Tibial nerve (tissue), 4 donors: ENCODE data around the gene SURF4. TPM values are rescaled to one million over a fixed set of nuclear protein-coding genes. Genes with fewer than 3 reads are reported as not detected.

Experiments
- DNase-seq, 2 donors: peaks; one replicate each; pipeline ENCODE4 v3.0.0-alpha.2; 2019; ENCODE audit warnings: low spot score in 2 of 2
- H3K27ac ChIP-seq, 4 donors: fragments of 200-600 bp; sonication (generic) in 3 of 4; one replicate each; pipeline ENCODE4 v1.5.1; 2017 to 2019; ENCODE audit warnings: mild to moderate bottlenecking in 1 of 4
- H3K27me3 ChIP-seq, 2 donors: fragments of 200-600 bp; sonication (generic) in 1 of 2; one replicate each; pipeline versions ENCODE4 v1.5.1 to v1.6.0; 2017 to 2019
- H3K36me3 ChIP-seq, 3 donors: fragments of 200-600 bp; sonication (generic); one replicate each; pipeline ENCODE4 v1.5.1; 2018 to 2019
- H3K4me1 ChIP-seq, 4 donors: fragments of 200-600 bp; sonication (generic) in 3 of 4; one replicate each; pipeline ENCODE4 v1.5.1; 2017 to 2019
- H3K4me3 ChIP-seq, 4 donors: fragments of 200-600 bp; sonication (generic) in 3 of 4; one replicate each; pipeline ENCODE4 v1.5.1; 2017 to 2019; ENCODE audit warnings: mild to moderate bottlenecking in 1 of 4, moderate library complexity in 1 of 4
- H3K9me3 ChIP-seq, 4 donors: fragments of 200-600 bp; sonication (generic) in 3 of 4; one replicate each; pipeline ENCODE4 v1.5.1; 2017 to 2019
- CTCF ChIP-seq, 5 experiments: fragments of 200-600 bp in 3 of 5; fragments of 450-650 bp in 2 of 5; sonication (generic) in 3 of 5; IDR thresholded peaks; one replicate each; pipeline ENCODE4 v1.5.1; 2016 to 2019; ENCODE audit warnings: antibody characterized with exemption in 5 of 5, mild to moderate bottlenecking in 3 of 5, moderate library complexity in 2 of 5
- EP300 ChIP-seq, 2 donors: sonication (generic); formaldehyde crosslinking; IDR thresholded peaks; one replicate each; pipeline ENCODE4 v1.6.1; 2017; ENCODE audit warnings: antibody characterized with exemption in 2 of 2, mild to moderate bottlenecking in 1 of 2
- POLR2A ChIP-seq, 2 donors: fragments of 450-650 bp; IDR thresholded peaks; one replicate each; pipeline ENCODE4 v1.6.1; 2017; ENCODE audit warnings: antibody characterized with exemption in 2 of 2, mild to moderate bottlenecking in 2 of 2, moderate library complexity in 2 of 2
- WGBS, 2 donors: methylation state at CpG; one replicate each; pipeline ENCODE4 v1.1.5; 2018; 5-methylcytosine and 5-hydroxymethylcytosine counted together
- total RNA-seq, 4 donors: library from RNA; depleted of rRNA; stranded (reverse); fragments of >200 nt; gene quantifications; one replicate each; pipeline ENCODE4 v1.1.0, GENCODE V29; 2016

SURF4 gene
- total RNA-seq, 4 donors from 2014 or later = 102 to 213 (median 123) TPM

- H3K27ac ChIP-seq = peak overlapping the region in 2 of 4 donors; percentile 8 to 34
- H3K36me3 ChIP-seq = peaks cover 0 to 74% (median 6%) of the 10 kb centered on the region in 3 donors
- peak in 1 of 2 donors; percentile 23 for DNase-seq
- 82 to 84% methylated on average over 14 to 15 of the region's 15 CpGs for WGBS, 2 donors
- no peaks in the 10 kb centered on the region for H3K9me3 ChIP-seq
- peaks cover 0 to 37% (median 10%) of the 10 kb centered on the region in 4 donors for H3K4me1 ChIP-seq
- H3K27me3 ChIP-seq = no peaks in the 10 kb centered on the region
- no peak overlapping the region for H3K4me3 ChIP-seq
- no peak for TF ChIP-seq CTCF (IDR thresholded peaks at IDR 0.05)
- TF ChIP-seq EP300 (IDR thresholded peaks at IDR 0.05) = peak in 1 of 2 donors; percentile 11
- TF ChIP-seq POLR2A (IDR thresholded peaks at IDR 0.05) = peak in 1 of 2 donors; percentile 9
These were observed 34.3 kb downstream of the SURF4 start for GRCh38 chr9:133341369-133342068.

GRCh38 chr9:133340916-133341315, 34.9 kb downstream of the SURF4 start:
- Histone ChIP-seq H3K27ac (peak overlapping the region in 2 of 4 donors; percentile 8 to 34), H3K27me3 (no peaks in the 10 kb centered on the region), H3K4me1 (peaks cover 0 to 34% (median 5%) of the 10 kb centered on the region in 4 donors), H3K9me3 (no peaks in the 10 kb centered on the region), H3K36me3 (peaks cover 0 to 73% (median 6%) of the 10 kb centered on the region in 3 donors), H3K4me3 (no peak overlapping the region)
- WGBS, 2 donors = 81 to 86% methylated on average over 11 to 13 of the region's 13 CpGs
- no peak for DNase-seq
- no peak for TF ChIP-seq CTCF (IDR thresholded peaks at IDR 0.05)
- no peak for TF ChIP-seq POLR2A (IDR thresholded peaks at IDR 0.05)
- TF ChIP-seq EP300 (IDR thresholded peaks at IDR 0.05) = no peak

GRCh38 chr9:133340256-133340655, 35.6 kb downstream of the SURF4 start:
- Histone ChIP-seq H3K9me3 (no peaks in the 10 kb centered on the region), H3K4me1 (peaks cover 0 to 30% (median 8%) of the 10 kb centered on the region in 4 donors), H3K36me3 (peaks cover 0 to 66% (median 6%) of the 10 kb centered on the region in 3 donors), H3K27me3 (no peaks in the 10 kb centered on the region), H3K27ac (peak overlapping the region in 1 of 4 donors; percentile 0), H3K4me3 (no peak overlapping the region)
- DNase-seq = no peak
- no peak for TF ChIP-seq EP300 (IDR thresholded peaks at IDR 0.05)
- no peak for TF ChIP-seq CTCF (IDR thresholded peaks at IDR 0.05)
- no peak for TF ChIP-seq POLR2A (IDR thresholded peaks at IDR 0.05)
- 70 to 95% methylated on average over 2 to 3 of the region's 3 CpGs for WGBS, 2 donors

- no peak overlapping the region for H3K4me3 ChIP-seq
- DNase-seq = no peak
- H3K4me1 ChIP-seq = peaks cover 0 to 31% (median 14%) of the 10 kb centered on the region in 4 donors
- WGBS, 2 donors = 60 to 72% methylated on average over 5 of the region's 5 CpGs
- H3K9me3 ChIP-seq = no peaks in the 10 kb centered on the region
- no peaks in the 10 kb centered on the region for H3K27me3 ChIP-seq
- TF ChIP-seq EP300 (IDR thresholded peaks at IDR 0.05) (no peak), POLR2A (IDR thresholded peaks at IDR 0.05) (no peak), CTCF (IDR thresholded peaks at IDR 0.05) (no peak)
- peaks cover 0 to 61% (median 6%) of the 10 kb centered on the region in 3 donors for H3K36me3 ChIP-seq
- peak overlapping the region in 1 of 4 donors; percentile 0 for H3K27ac ChIP-seq
These were observed 36.2 kb downstream of the SURF4 start for GRCh38 chr9:133339641-133340040.
